AG10803 (cell line): ENCODE data around the gene RNF145.

Experiments used
- DNase-seq: peaks from one replicate; pipeline ENCODE4 v3.0.0; 2010; ENCODE audit warnings: low read depth
- H3K4me3 ChIP-seq: 2 replicates; pipeline ENCODE4 v1.5.1; 2011; ENCODE audit warnings: mild to moderate bottlenecking, low read length, control low read depth
- TF ChIP-seq, protein P1 (sequence below): conservative IDR thresholded peaks from 2 replicates; pipeline ENCODE4 v1.5.1; 2011; ENCODE audit warnings: mild to moderate bottlenecking, low read length, control low read depth, inconsistent platforms

The RNF145 gene

DNA sequence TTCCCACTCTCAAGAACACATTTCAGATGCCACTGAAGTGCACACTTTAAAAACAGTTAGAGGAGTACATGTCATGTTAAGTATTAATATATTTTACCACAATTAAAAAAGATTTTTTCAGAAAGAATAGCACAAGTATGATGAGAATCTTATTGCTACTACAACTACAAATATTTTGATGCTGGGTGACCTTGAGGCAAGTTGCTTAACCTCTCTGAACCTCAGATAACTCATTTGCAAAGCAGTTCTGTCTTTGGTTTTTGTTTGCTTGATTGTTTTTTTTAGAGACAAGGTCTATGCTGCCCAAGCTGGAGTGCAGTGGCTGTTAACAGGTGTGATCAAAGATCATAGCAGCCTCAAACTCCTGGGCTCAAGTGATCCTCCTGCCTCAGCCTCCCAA is 95.9 kb downstream of the RNF145 start:
- TF ChIP-seq, protein P1, sequence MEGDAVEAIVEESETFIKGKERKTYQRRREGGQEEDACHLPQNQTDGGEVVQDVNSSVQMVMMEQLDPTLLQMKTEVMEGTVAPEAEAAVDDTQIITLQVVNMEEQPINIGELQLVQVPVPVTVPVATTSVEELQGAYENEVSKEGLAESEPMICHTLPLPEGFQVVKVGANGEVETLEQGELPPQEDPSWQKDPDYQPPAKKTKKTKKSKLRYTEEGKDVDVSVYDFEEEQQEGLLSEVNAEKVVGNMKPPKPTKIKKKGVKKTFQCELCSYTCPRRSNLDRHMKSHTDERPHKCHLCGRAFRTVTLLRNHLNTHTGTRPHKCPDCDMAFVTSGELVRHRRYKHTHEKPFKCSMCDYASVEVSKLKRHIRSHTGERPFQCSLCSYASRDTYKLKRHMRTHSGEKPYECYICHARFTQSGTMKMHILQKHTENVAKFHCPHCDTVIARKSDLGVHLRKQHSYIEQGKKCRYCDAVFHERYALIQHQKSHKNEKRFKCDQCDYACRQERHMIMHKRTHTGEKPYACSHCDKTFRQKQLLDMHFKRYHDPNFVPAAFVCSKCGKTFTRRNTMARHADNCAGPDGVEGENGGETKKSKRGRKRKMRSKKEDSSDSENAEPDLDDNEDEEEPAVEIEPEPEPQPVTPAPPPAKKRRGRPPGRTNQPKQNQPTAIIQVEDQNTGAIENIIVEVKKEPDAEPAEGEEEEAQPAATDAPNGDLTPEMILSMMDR: no peak
- H3K4me3 ChIP-seq: no peak overlapping the region
- DNase-seq: no peak

- TF ChIP-seq, protein P1: no peak
- no peak for DNase-seq
- H3K4me3 ChIP-seq: no peak overlapping the region
These were observed 96.9 kb downstream of the RNF145 start for GRCh38 chr5:159112436-159112835.
